Hepatocyte (in vitro differentiated cells): ENCODE data around the gene RNU5D-1. TPM values are rescaled to one million over a fixed set of nuclear protein-coding genes. Genes with fewer than 3 reads are reported as not detected.

ENCODE experiments used
- DNase-seq: peaks from one replicate; pipeline ENCODE4 v3.0.0-alpha.2; 2016; ENCODE audit warnings: low spot score
- H2AFZ ChIP-seq: fragments of 200-600 bp; sonication (generic); 2 replicates; pipeline ENCODE4 v1.6.0; 2016; ENCODE audit warnings: antibody characterized with exemption, mild to moderate bottlenecking
- H3K27ac ChIP-seq: fragments of 200-600 bp; sonication (generic); 2 replicates; pipeline ENCODE4 v1.5.1; 2016; ENCODE audit warnings: mild to moderate bottlenecking
- H3K27me3 ChIP-seq: fragments of 200-600 bp; sonication (generic); 2 replicates; pipeline ENCODE4 v1.6.1; 2016
- H3K36me3 ChIP-seq: fragments of 200-600 bp; sonication (generic); replicated peaks from 2 replicates; pipeline ENCODE4 v1.5.1; 2016; ENCODE audit warnings: low read depth; ENCODE audit not compliant: insufficient read depth
- H3K4me1 ChIP-seq: fragments of 200-600 bp; sonication (generic); 2 replicates; pipeline ENCODE4 v1.5.1; 2016; ENCODE audit warnings: mild to moderate bottlenecking, moderate library complexity; ENCODE audit not compliant: insufficient read depth
- H3K4me2 ChIP-seq: fragments of 200-600 bp; sonication (generic); 2 replicates; pipeline ENCODE4 v1.6.0; 2016
- H3K4me3 ChIP-seq: fragments of 200-600 bp; sonication (generic); 2 replicates; pipeline ENCODE4 v1.5.1; 2016; ENCODE audit warnings: mild to moderate bottlenecking
- H3K79me2 ChIP-seq: fragments of 200-600 bp; sonication (generic); 2 replicates; pipeline ENCODE4 v1.6.0; 2017; ENCODE audit warnings: mild to moderate bottlenecking
- H3K9me2 ChIP-seq: fragments of 200-600 bp; sonication (generic); replicated peaks from 2 replicates; pipeline ENCODE4 v1.6.0; 2017; ENCODE audit warnings: mild to moderate bottlenecking; ENCODE audit not compliant: insufficient read depth
- H3K9me3 ChIP-seq: fragments of 200-600 bp; sonication (generic); 2 replicates; pipeline ENCODE4 v1.5.1; 2016; ENCODE audit warnings: low read depth, mild to moderate bottlenecking
- H4K20me1 ChIP-seq: fragments of 200-600 bp; sonication (generic); 2 replicates; pipeline ENCODE4 v1.6.0; 2016; ENCODE audit warnings: mild to moderate bottlenecking; ENCODE audit not compliant: insufficient read depth, poor library complexity, severe bottlenecking
- CTCF ChIP-seq: fragments of 200-600 bp; sonication (generic); IDR thresholded peaks from 2 replicates; pipeline ENCODE4 v1.5.1; 2016; ENCODE audit warnings: antibody characterized with exemption, mild to moderate bottlenecking; ENCODE audit not compliant: poor library complexity
- EZH2 ChIP-seq: fragments of 200-600 bp; sonication (generic); IDR thresholded peaks from 2 replicates; pipeline ENCODE4 v1.6.1; 2016; ENCODE audit warnings: antibody characterized with exemption, mild to moderate bottlenecking, borderline replicate concordance
- EZH2phosphoT487 ChIP-seq: fragments of 200-600 bp; sonication (generic); IDR thresholded peaks from one replicate; pipeline ENCODE4 v1.6.1; 2018; ENCODE audit warnings: antibody characterized with exemption, mild to moderate bottlenecking, low read depth, moderate library complexity; ENCODE audit not compliant: unreplicated experiment, severe bottlenecking
- WGBS: methylation state at CpG from one replicate; pipeline ENCODE4 v1.1.6; 2016; ENCODE audit warnings: low lambda C conversion rate; ENCODE audit errors: missing lambda C conversion rate; 5-methylcytosine and 5-hydroxymethylcytosine counted together
- polyA plus RNA-seq: library from polyadenylated mRNA; unstranded; fragments of >200 nt; fragmentation: Nextera tagmentation; extraction: Ambion mirVana; gene quantifications from 2 replicates; pipeline ENCODE4 v1.2.1, GENCODE V29; 2016
- total RNA-seq: library from RNA; depleted of rRNA; stranded (reverse); fragments of >200 nt; gene quantifications from 2 replicates; pipeline ENCODE4 v1.2.3, GENCODE V29; 2014

The RNU5D-1 gene
- total and polyA plus RNA-seq, 2 experiments from 2014 or later: not detected

DNA sequence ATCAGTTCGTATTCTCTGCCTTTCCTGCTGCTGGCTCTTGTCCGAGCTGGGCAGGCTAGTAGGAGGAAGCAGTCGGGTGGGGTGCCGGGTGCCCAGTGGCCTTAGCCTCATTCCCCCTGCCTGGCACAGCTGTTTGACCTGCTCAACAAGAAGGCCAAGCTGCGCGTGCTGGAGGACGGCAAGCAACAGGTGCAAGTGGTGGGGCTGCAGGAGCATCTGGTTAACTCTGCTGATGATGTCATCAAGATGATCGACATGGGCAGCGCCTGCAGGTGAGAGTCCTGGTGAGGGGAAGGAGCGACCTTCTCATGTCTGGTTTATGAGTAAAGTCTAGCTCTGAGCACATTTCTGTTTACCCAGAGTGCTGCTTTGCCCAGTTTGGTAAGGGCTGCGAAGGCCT is 28.1 kb upstream of the RNU5D-1 start:
- 96% methylated on average over 11 of the region's 11 CpGs for WGBS
- no peak overlapping the region for H2AFZ ChIP-seq
- no peak for DNase-seq
- H3K27ac ChIP-seq: no peak overlapping the region
- no peaks in the 10 kb centered on the region for H4K20me1 ChIP-seq
- no peak for TF ChIP-seq EZH2phosphoT487
- H3K4me1 ChIP-seq: no peaks in the 10 kb centered on the region
- no peaks in the 10 kb centered on the region for H3K36me3 ChIP-seq
- H3K9me3 ChIP-seq: no peaks in the 10 kb centered on the region
- no peak overlapping the region for H3K4me2 ChIP-seq
- H3K9me2 ChIP-seq: no peaks in the 10 kb centered on the region
- H3K4me3 ChIP-seq: no peak overlapping the region
- no peaks in the 10 kb centered on the region for H3K27me3 ChIP-seq
- no peaks in the 10 kb centered on the region for H3K79me2 ChIP-seq

DNA sequence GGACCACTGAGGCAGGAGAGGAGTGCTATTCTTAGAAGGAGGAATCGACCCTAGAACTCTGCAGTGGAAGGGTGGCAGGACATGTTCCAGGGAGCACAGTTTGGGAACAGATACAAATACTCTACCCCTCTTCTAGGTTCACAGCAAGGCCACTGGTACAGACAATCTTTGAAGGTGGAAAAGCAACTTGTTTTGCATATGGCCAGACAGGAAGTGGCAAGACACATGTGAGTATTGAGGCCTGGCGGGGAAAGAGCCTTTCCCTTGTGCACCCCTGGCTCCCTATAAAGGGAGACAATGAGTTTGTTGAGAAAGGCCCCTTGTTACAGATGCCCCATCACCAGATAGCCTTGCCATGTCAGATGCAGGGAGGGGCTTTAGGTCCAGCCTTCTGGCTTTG is 26.4 kb upstream of the RNU5D-1 start:
- no peak overlapping the region for H3K4me3 ChIP-seq
- no peaks in the 10 kb centered on the region for H3K36me3 ChIP-seq

GRCh38 chr1:44747878-44748277 is 16.9 kb upstream of the RNU5D-1 start:
- Histone ChIP-seq H3K36me3 (no peaks in the 10 kb centered on the region), H3K4me1 (no peaks in the 10 kb centered on the region), H3K4me2 (no peak overlapping the region), H2AFZ (no peak overlapping the region), H3K27ac (no peak overlapping the region), H3K4me3 (no peak overlapping the region), H3K79me2 (no peaks in the 10 kb centered on the region), H3K9me2 (no peaks in the 10 kb centered on the region), H4K20me1 (no peaks in the 10 kb centered on the region), H3K27me3 (no peaks in the 10 kb centered on the region), H3K9me3 (no peaks in the 10 kb centered on the region)
- TF ChIP-seq EZH2: no peak
- TF ChIP-seq CTCF: no peak
- no peak for TF ChIP-seq EZH2phosphoT487
- WGBS: 86% methylated on average over 3 of the region's 3 CpGs
- no peak for DNase-seq

More for the DNA sequence above, 26.4 kb upstream of the RNU5D-1 start:
- no peak overlapping the region for H3K4me2 ChIP-seq
- H3K79me2 ChIP-seq: no peaks in the 10 kb centered on the region
- H3K4me1 ChIP-seq: no peaks in the 10 kb centered on the region
- no peak for DNase-seq
- H3K27me3 ChIP-seq: no peaks in the 10 kb centered on the region
- no peaks in the 10 kb centered on the region for H3K9me2 ChIP-seq
- H3K9me3 ChIP-seq: no peaks in the 10 kb centered on the region
- H4K20me1 ChIP-seq: no peaks in the 10 kb centered on the region
- no peak overlapping the region for H2AFZ ChIP-seq
- H3K27ac ChIP-seq: no peak overlapping the region
- WGBS: 98% methylated on average over 2 of the region's 2 CpGs
- no peak for TF ChIP-seq EZH2phosphoT487
- TF ChIP-seq CTCF: no peak
- TF ChIP-seq EZH2: no peak

DNA sequence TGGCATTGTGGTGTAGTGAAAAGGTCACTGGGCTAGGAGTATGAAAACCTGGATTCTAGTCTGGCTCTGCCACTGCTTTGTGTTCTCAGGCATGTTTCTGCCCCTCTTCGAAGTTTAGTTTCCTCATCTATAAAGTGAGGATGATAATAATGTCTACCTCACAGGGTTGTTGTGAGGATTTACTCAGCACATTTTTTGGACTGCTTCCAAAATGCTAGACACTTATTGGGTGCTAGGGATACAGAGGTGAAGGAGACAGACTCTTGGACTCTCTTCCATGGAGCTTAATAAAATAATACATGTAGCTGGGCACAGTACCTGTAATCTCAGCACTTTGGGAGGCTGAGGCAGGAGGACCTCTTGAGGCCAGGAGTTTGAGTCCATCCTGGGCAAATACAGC is 12.2 kb upstream of the RNU5D-1 start:
- WGBS: 96% methylated on average over 1 of the region's 1 CpG
- Histone ChIP-seq H3K79me2 (peaks cover 10% of the 10 kb centered on the region), H3K4me2 (no peak overlapping the region), H3K9me2 (no peaks in the 10 kb centered on the region), H3K4me3 (no peak overlapping the region), H3K9me3 (no peaks in the 10 kb centered on the region), H3K36me3 (no peaks in the 10 kb centered on the region), H3K27me3 (no peaks in the 10 kb centered on the region), H2AFZ (no peak overlapping the region), H3K4me1 (peaks cover 3% of the 10 kb centered on the region), H3K27ac (no peak overlapping the region), H4K20me1 (no peaks in the 10 kb centered on the region)
- no peak for TF ChIP-seq EZH2phosphoT487
- TF ChIP-seq CTCF: no peak
- no peak for TF ChIP-seq EZH2
- DNase-seq: no peak
